Transverse colon (tissue), 4 donors: ENCODE measurements around the gene UNK. TPM values are rescaled to one million over a fixed set of nuclear protein-coding genes. Genes with fewer than 3 reads are reported as not detected.

ENCODE experiments used
- DNase-seq: peaks from one replicate; pipeline ENCODE4 v3.0.0-alpha.2; 2019
- H3K27ac ChIP-seq, 4 donors: fragments of 200-600 bp; sonication (generic); 2 replicates each; pipeline ENCODE4 v1.5.1; 2016 to 2018; ENCODE audit warnings: inconsistent platforms in 4 of 4
- H3K27me3 ChIP-seq: fragments of 200-600 bp; sonication (generic); 2 replicates; pipeline ENCODE4 v1.5.1; 2017; ENCODE audit warnings: inconsistent platforms
- H3K36me3 ChIP-seq, 4 donors: fragments of 200-600 bp; sonication (generic); 2 replicates each; pipeline ENCODE4 v1.5.1; 2017 to 2019; ENCODE audit warnings: inconsistent platforms in 4 of 4
- H3K4me1 ChIP-seq, 4 donors: fragments of 200-600 bp; sonication (generic); 2 replicates each; pipeline ENCODE4 v1.5.1; 2017 to 2020; ENCODE audit warnings: inconsistent platforms in 4 of 4
- H3K4me3 ChIP-seq, 4 donors: fragments of 200-600 bp; sonication (generic); 1 replicate in 1 of 4; 2 replicates in 3 of 4; pipeline versions ENCODE4 v1.5.1 to v1.6.1; 2017 to 2019; ENCODE audit warnings: inconsistent platforms in 4 of 4
- H3K9me3 ChIP-seq, 2 donors: fragments of 200-600 bp; sonication (generic); 2 replicates each; pipeline ENCODE4 v1.5.1; 2017 to 2019; ENCODE audit warnings: inconsistent platforms in 2 of 2
- EP300 ChIP-seq: sonication (generic); formaldehyde crosslinking; IDR thresholded peaks from one replicate; pipeline ENCODE4 v1.6.1; 2017; ENCODE audit warnings: antibody characterized with exemption, low read depth
- POLR2A ChIP-seq: fragments of 450-650 bp; IDR thresholded peaks from one replicate; pipeline ENCODE4 v1.6.1; 2016; ENCODE audit warnings: antibody characterized with exemption, mild to moderate bottlenecking, moderate library complexity
- POLR2AphosphoS5 ChIP-seq, 3 donors: sonication (generic); formaldehyde crosslinking; IDR thresholded peaks; one replicate each; pipeline ENCODE4 v1.6.1; 2016; ENCODE audit warnings: antibody characterized with exemption in 3 of 3
- WGBS, 2 donors: methylation state at CpG; one replicate each; pipeline ENCODE4 v1.1.5; 2018; ENCODE audit warnings: low coverage in 1 of 2; 5-methylcytosine and 5-hydroxymethylcytosine counted together
- in situ Hi-C, 4 donors: fragments of 200-750 bp; cut with MboI; loops; one replicate each; pipeline versions ENCODE4 v1.15.0 to v1.15.1; 2017; ENCODE audit warnings: low sequenced_read_pairs in 3 of 4, low pct_ligation_motif_present in 1 of 4, low pct_unique_long_range_greater_than_20kb in 1 of 4
- intact Hi-C: fragments of 100-400 bp; cut with DNase I; formaldehyde crosslinking; loops from one replicate; pipeline ENCODE4 v1.15.1; 2023; ENCODE audit warnings: low total_unique reads
- total RNA-seq, 4 donors: library from RNA; depleted of rRNA; stranded (reverse); fragments of >200 nt; gene quantifications; one replicate each; pipeline ENCODE4 v1.1.0, GENCODE V29; 2016
- TF ChIP-seq, protein P1 (sequence below), 5 experiments: fragments of 200-600 bp in 3 of 5; fragments of 450-650 bp in 2 of 5; sonication (generic) in 3 of 5; IDR thresholded peaks; 1 replicate in 2 of 5; 2 replicates in 3 of 5; pipeline ENCODE4 v1.5.1; 2016 to 2017; ENCODE audit warnings: antibody characterized with exemption in 5 of 5, inconsistent platforms in 3 of 5, mild to moderate bottlenecking in 2 of 5, moderate library complexity in 1 of 5

The UNK gene
- total RNA-seq, 4 donors from 2014 or later = 24.0 to 99.1 (median 63.1) TPM

DNA sequence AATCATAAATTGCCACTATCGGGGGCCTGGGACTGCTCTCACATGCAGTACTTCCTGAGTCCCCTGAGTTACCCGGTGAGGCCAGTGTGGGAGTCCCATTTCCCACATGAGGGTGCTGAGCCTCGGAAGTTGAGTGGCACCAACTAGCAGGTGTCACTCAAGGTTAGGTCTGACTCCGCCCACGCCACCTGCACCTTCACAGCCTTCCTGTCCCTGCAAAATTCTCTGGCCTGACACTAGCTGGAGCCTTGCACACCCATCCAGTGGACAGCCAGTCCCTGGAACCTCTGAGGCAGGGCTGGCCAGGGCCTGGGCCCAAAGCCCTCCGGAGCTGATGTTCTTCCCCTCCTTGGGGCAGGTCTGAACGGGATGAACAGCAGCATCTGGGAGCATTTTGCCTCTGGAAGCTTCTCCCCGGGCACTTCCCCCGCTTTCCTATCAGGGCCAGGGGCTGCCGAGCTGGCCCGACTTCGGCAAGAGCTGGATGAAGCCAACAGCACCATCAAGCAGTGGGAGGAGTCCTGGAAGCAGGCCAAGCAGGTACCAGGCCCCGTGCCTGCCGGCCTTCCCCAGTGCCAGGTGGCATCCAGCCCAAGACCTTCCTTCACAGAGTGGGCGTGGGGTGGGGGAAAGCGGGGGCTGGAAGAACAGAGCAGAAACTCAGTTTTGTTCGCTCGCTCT lies 37.7 kb downstream of the UNK start:
- TF ChIP-seq POLR2A (no peak), POLR2AphosphoS5 (IDR thresholded peaks at IDR 0.05) (no peak), EP300 (no peak)
- TF ChIP-seq, protein P1, sequence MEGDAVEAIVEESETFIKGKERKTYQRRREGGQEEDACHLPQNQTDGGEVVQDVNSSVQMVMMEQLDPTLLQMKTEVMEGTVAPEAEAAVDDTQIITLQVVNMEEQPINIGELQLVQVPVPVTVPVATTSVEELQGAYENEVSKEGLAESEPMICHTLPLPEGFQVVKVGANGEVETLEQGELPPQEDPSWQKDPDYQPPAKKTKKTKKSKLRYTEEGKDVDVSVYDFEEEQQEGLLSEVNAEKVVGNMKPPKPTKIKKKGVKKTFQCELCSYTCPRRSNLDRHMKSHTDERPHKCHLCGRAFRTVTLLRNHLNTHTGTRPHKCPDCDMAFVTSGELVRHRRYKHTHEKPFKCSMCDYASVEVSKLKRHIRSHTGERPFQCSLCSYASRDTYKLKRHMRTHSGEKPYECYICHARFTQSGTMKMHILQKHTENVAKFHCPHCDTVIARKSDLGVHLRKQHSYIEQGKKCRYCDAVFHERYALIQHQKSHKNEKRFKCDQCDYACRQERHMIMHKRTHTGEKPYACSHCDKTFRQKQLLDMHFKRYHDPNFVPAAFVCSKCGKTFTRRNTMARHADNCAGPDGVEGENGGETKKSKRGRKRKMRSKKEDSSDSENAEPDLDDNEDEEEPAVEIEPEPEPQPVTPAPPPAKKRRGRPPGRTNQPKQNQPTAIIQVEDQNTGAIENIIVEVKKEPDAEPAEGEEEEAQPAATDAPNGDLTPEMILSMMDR (IDR thresholded peaks at IDR 0.05) = no peak
- H3K36me3 ChIP-seq = peaks cover 0 to 40% (median 14%) of the 10 kb centered on the region in 4 donors
- peak; percentile 53 for DNase-seq
- no peak overlapping the region for H3K27ac ChIP-seq
- 70% methylated on average over 16 of the region's 18 CpGs; no CpG with 5 or more reads in 1 of the 2 donors for WGBS, 2 donors
- H3K4me1 ChIP-seq = peaks cover 3 to 4% (median 4%) of the 10 kb centered on the region in 4 donors
- in situ Hi-C loops (no loop called here), intact Hi-C loops (loop anchor here (10.0 kb wide), 1 partner anchor 67 kb away; no protein-coding TSS in a partner anchor)
- no peaks in the 10 kb centered on the region for H3K27me3 ChIP-seq
- no peak overlapping the region for H3K4me3 ChIP-seq
- no peaks in the 10 kb centered on the region for H3K9me3 ChIP-seq

DNA sequence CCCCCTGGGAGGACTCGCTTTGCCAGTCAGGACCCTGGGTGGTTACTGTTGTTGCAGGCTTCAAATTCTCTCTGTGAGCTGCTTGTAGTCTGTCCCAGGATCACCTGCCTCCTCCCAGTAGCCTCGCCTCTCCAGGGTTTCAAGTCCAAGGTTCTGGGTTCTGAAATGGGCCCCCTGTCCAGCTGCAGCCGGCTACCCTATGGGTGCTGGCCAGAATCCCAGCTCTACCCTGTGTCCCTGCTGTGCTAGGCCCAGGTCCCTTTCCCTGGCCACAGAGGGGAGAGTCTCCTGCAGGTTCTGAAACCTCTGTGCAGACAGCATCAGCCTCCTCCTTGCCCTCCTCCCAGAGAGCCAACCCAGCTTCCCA lies 38.2 kb downstream of the UNK start:
- intact Hi-C loops = loop anchor here (10.0 kb wide), 1 partner anchor 68 kb away; no protein-coding TSS in a partner anchor
- no peak overlapping the region for H3K27ac ChIP-seq
- H3K36me3 ChIP-seq = peaks cover 0 to 40% (median 14%) of the 10 kb centered on the region in 4 donors
- H3K9me3 ChIP-seq = no peaks in the 10 kb centered on the region
- no peak overlapping the region for H3K4me3 ChIP-seq
- no peak for DNase-seq
- H3K27me3 ChIP-seq = no peaks in the 10 kb centered on the region
- TF ChIP-seq POLR2A (no peak), POLR2AphosphoS5 (IDR thresholded peaks at IDR 0.05) (no peak), EP300 (no peak)
- TF ChIP-seq, protein P1 (IDR thresholded peaks at IDR 0.05) = no peak
- in situ Hi-C loops = no loop called here
- 65% methylated on average over 3 of the region's 3 CpGs; no CpG with 5 or more reads in 1 of the 2 donors for WGBS, 2 donors
- H3K4me1 ChIP-seq = peaks cover 5 to 10% (median 9%) of the 10 kb centered on the region in 4 donors

DNA sequence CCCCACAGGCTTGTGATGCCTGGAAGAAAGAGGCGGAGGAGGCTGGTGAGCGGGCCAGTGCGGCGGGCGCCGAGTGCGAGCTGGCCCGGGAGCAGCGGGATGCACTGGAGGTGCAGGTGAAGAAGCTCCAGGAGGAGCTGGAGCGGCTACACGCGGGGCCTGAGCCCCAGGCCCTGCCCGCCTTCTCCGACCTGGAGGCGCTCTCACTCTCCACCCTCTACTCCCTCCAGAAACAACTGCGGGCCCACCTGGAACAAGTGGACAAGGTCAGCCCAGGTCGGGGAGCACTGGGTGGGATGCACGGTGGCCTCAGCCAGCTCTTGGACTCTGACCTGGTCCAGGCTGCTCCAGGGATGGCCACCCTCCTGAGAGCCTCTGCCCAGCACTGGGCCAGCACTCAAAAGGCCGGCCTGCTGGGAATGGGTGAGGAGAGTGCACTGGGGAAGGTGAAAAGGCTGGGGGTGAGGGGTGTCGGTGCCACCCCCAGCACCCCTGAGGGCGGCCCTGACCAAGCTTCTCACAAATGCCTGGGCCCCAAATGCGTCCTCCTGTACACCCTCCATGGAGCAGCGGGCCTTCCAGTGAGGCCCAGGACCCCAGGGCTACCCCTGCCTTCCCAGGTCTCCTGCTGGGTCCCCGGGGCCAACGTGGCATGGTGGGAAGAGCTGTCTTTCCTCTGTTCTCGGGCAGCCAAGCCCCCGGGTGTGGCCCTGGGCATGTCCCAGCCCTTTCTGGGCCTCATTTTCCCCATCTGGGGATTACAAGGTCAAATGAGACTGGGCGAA lies 38.8 kb downstream of the UNK start:
- in situ Hi-C loops (no loop called here), intact Hi-C loops (loop anchor here (10.0 kb wide), 1 partner anchor 69 kb away; no protein-coding TSS in a partner anchor)
- Histone ChIP-seq H3K27me3 (no peaks in the 10 kb centered on the region), H3K27ac (no peak overlapping the region), H3K36me3 (peaks cover 0 to 37% (median 12%) of the 10 kb centered on the region in 4 donors), H3K9me3 (no peaks in the 10 kb centered on the region), H3K4me1 (peaks cover 12 to 16% (median 12%) of the 10 kb centered on the region in 4 donors), H3K4me3 (no peak overlapping the region)
- 94% methylated on average over 28 of the region's 28 CpGs; no CpG with 5 or more reads in 1 of the 2 donors for WGBS, 2 donors
- no peak for DNase-seq
- TF ChIP-seq POLR2AphosphoS5 (IDR thresholded peaks at IDR 0.05) (no peak), POLR2A (no peak), EP300 (no peak)
- TF ChIP-seq, protein P1 (IDR thresholded peaks at IDR 0.05) = no peak

DNA sequence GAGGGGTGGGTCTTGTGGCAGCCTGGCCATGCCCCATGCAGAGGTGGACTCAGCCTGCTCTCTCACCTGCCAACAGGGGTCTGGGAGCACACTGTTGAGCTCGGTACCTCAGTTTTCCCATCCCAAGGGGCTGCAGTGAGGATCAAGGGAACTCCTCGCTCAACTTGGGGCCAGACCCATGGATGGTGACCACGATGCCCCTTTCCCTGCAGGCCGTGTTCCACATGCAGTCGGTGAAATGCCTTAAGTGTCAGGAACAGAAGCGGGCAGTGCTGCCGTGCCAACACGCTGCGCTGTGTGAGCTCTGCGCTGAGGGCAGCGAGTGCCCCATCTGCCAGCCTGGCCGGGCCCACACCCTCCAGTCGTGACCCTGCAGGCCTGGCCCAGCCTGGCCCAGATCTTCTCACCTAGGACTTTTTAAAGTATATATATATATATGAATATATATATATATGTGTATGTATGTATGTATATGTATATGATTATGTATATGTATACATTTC lies 39.5 kb downstream of the UNK start:
- intact Hi-C loops (loop anchor here (10.0 kb wide), 1 partner anchor 69 kb away; no protein-coding TSS in a partner anchor), in situ Hi-C loops (no loop called here)
- DNase-seq = no peak
- Histone ChIP-seq H3K27me3 (no peaks in the 10 kb centered on the region), H3K36me3 (peaks cover 0 to 30% (median 9%) of the 10 kb centered on the region in 4 donors), H3K4me1 (peaks cover 12 to 18% (median 12%) of the 10 kb centered on the region in 4 donors), H3K9me3 (no peaks in the 10 kb centered on the region), H3K4me3 (no peak overlapping the region), H3K27ac (no peak overlapping the region)
- TF ChIP-seq POLR2A (no peak), EP300 (no peak), POLR2AphosphoS5 (IDR thresholded peaks at IDR 0.05) (no peak)
- TF ChIP-seq, protein P1 (IDR thresholded peaks at IDR 0.05) = no peak
- 92% methylated on average over 13 of the region's 13 CpGs; no CpG with 5 or more reads in 1 of the 2 donors for WGBS, 2 donors
